IMR-90 (cell line): Measurements from ENCODE around the gene STK32A. TPM values are rescaled to one million over a fixed set of nuclear protein-coding genes. Genes with fewer than 3 reads are reported as not detected.

Experiments used
- ATAC-seq: fragments of 200-7000 bp; cut with Tn5 transposase; 2 replicates; pipeline ENCODE4 v1.9.1; 2020; ENCODE audit warnings: low read depth, mild to moderate bottlenecking, moderate library complexity
- BruUV-seq: library from RNA; stranded (reverse); fragments of 400-500 nt; replicated peaks from 2 replicates; lab custom pipeline; 2021; lab: Mats Ljungman, UMichigan
- CTCF ChIA-PET: fragments of 300-600 bp; formaldehyde crosslinking; extraction: SDS; loops from one replicate; lab custom pipeline; 2021; ENCODE audit warnings: antibody characterized with exemption; lab: Yijun Ruan, JAX
- POLR2A ChIA-PET: fragments of 300-600 bp; sonication (Branson Sonifier 250); formaldehyde crosslinking; loops from one replicate; lab custom pipeline; 2022; ENCODE audit warnings: antibody characterized with exemption; ENCODE audit not compliant: unreplicated experiment; lab: Charles Lee
- DNase-seq: peaks from one replicate; pipeline ENCODE4 v3.0.0; 2013
- H2AFZ ChIP-seq: replicated peaks from 2 replicates; pipeline ENCODE3; 2013; ENCODE audit warnings: low read length, mild to moderate bottlenecking; ENCODE audit not compliant: poor library complexity
- H2AK5ac ChIP-seq: 2 replicates; pipeline ENCODE4 v1.6.1; 2013; ENCODE audit warnings: low read depth, low read length, inconsistent platforms
- H2AK9ac ChIP-seq: replicated peaks from 2 replicates; pipeline ENCODE3; 2013; ENCODE audit warnings: mild to moderate bottlenecking, low read depth, low read length, moderate library complexity; ENCODE audit not compliant: poor library complexity
- H2BK120ac ChIP-seq: 2 replicates; pipeline ENCODE4 v1.6.1; 2013; ENCODE audit warnings: low read depth, low read length, inconsistent platforms
- H2BK15ac ChIP-seq: 3 replicates; pipeline ENCODE4 v1.6.1; 2013; ENCODE audit warnings: low read depth, low read length, inconsistent platforms
- H2BK20ac ChIP-seq: 2 replicates; pipeline ENCODE4 v1.6.1; 2013; ENCODE audit warnings: low read depth, mild to moderate bottlenecking, inconsistent platforms, low read length, moderate library complexity
- H2BK5ac ChIP-seq: 2 replicates; pipeline ENCODE4 v1.6.1; 2013; ENCODE audit warnings: mild to moderate bottlenecking, low read depth, low read length, inconsistent platforms; ENCODE audit not compliant: poor library complexity, severe bottlenecking
- H3K14ac ChIP-seq: replicated peaks from 2 replicates; pipeline ENCODE4 v1.6.1; 2013; ENCODE audit warnings: low read depth, low read length, inconsistent platforms
- H3K18ac ChIP-seq: 2 replicates; pipeline ENCODE4 v1.6.1; 2013; ENCODE audit warnings: low read depth, low read length, control low read depth
- H3K23ac ChIP-seq: 2 replicates; pipeline ENCODE4 v1.6.1; 2013; ENCODE audit warnings: low read depth, low read length, inconsistent platforms
- H3K27ac ChIP-seq: 2 replicates; pipeline ENCODE4 v1.5.1; 2013; ENCODE audit warnings: mild to moderate bottlenecking, control low read depth, low read length; ENCODE audit not compliant: insufficient read depth
- H3K27me3 ChIP-seq: 2 replicates; pipeline ENCODE4 v1.6.1; 2013; ENCODE audit warnings: low read length; ENCODE audit not compliant: control insufficient read depth, insufficient read depth
- H3K36me3 ChIP-seq: 2 replicates; pipeline ENCODE4 v1.6.1; 2013; ENCODE audit warnings: low read length, mixed read lengths; ENCODE audit not compliant: control insufficient read depth, insufficient read depth
- H3K4ac ChIP-seq: 2 replicates; pipeline ENCODE4 v1.6.1; 2013; ENCODE audit warnings: low read depth, low read length, inconsistent platforms
- H3K4me1 ChIP-seq: 2 replicates; pipeline ENCODE4 v1.6.1; 2013; ENCODE audit warnings: low read length, mixed read lengths; ENCODE audit not compliant: control insufficient read depth, insufficient read depth
- H3K4me2 ChIP-seq: 2 replicates; pipeline ENCODE4 v1.6.1; 2013; ENCODE audit warnings: low read depth, mild to moderate bottlenecking, control low read depth, low read length, moderate library complexity
- H3K4me3 ChIP-seq: 2 replicates; pipeline ENCODE4 v1.5.1; 2013; ENCODE audit warnings: low read depth, mild to moderate bottlenecking, control low read depth, low read length, moderate library complexity; ENCODE audit not compliant: insufficient read depth
- H3K56ac ChIP-seq: 2 replicates; pipeline ENCODE4 v1.6.1; 2013; ENCODE audit warnings: low read length, inconsistent platforms; ENCODE audit not compliant: insufficient read depth; ENCODE audit errors: extremely low read depth
- H3K79me1 ChIP-seq, 2 experiments: 2 replicates each; pipeline ENCODE4 v1.6.1; 2013; ENCODE audit warnings: low read length in 2 of 2, inconsistent platforms in 1 of 2, low read depth in 1 of 2
- H3K9ac ChIP-seq: 2 replicates; pipeline ENCODE4 v1.6.1; 2013; ENCODE audit warnings: low read depth, low read length, control low read depth
- H3K9me1 ChIP-seq: 2 replicates; pipeline ENCODE4 v1.6.1; 2013; ENCODE audit warnings: low read length, inconsistent platforms; ENCODE audit not compliant: insufficient read depth
- H3K9me3 ChIP-seq: 2 replicates; pipeline ENCODE4 v1.6.1; 2013; ENCODE audit warnings: low read length; ENCODE audit not compliant: control insufficient read depth, insufficient read depth
- H4K20me1 ChIP-seq: 2 replicates; pipeline ENCODE4 v1.6.1; 2013; ENCODE audit warnings: low read length, inconsistent platforms; ENCODE audit not compliant: insufficient read depth
- H4K5ac ChIP-seq: 2 replicates; pipeline ENCODE4 v1.6.1; 2013; ENCODE audit warnings: mild to moderate bottlenecking, low read depth, low read length, control low read depth
- H4K8ac ChIP-seq, 2 experiments: 2 replicates each; pipeline ENCODE4 v1.6.1; 2013; ENCODE audit warnings: low read depth in 2 of 2, low read length in 2 of 2, control low read depth in 1 of 2, inconsistent platforms in 1 of 2
- H4K91ac ChIP-seq: 2 replicates; pipeline ENCODE4 v1.6.1; 2013; ENCODE audit warnings: low read depth, low read length, inconsistent platforms; ENCODE audit not compliant: insufficient read depth
- BHLHE40 ChIP-seq: fragments of 150-350 bp; IDR thresholded peaks from 2 replicates; pipeline ENCODE4 v1.6.1; 2016; ENCODE audit warnings: mild to moderate bottlenecking, low read depth, low read length
- CEBPB ChIP-seq: IDR thresholded peaks from 2 replicates; pipeline ENCODE4 v1.6.1; 2012; ENCODE audit warnings: low read depth, low read length, improper control_type of control experiment
- CHD1 ChIP-seq: IDR thresholded peaks from 2 replicates; pipeline ENCODE4 v1.6.1; 2012; ENCODE audit warnings: low read depth, low read length, improper control_type of control experiment
- CTCF ChIP-seq: conservative IDR thresholded peaks from 2 replicates; pipeline ENCODE4 v1.5.1; 2012; ENCODE audit warnings: mild to moderate bottlenecking, low read depth, low read length, improper control_type of control experiment
- ELK1 ChIP-seq: fragments of 150-350 bp; IDR thresholded peaks from 2 replicates; pipeline ENCODE4 v1.6.1; 2016; ENCODE audit warnings: low read depth, mild to moderate bottlenecking, low read length, moderate library complexity, borderline replicate concordance
- FOS ChIP-seq: fragments of 150-350 bp; IDR thresholded peaks from 2 replicates; pipeline ENCODE4 v1.6.1; 2016; ENCODE audit warnings: low read depth, low read length
- MAFK ChIP-seq: IDR thresholded peaks from 2 replicates; pipeline ENCODE4 v1.6.1; 2012; ENCODE audit warnings: low read depth, low read length, improper control_type of control experiment
- MAZ ChIP-seq: IDR thresholded peaks from 2 replicates; pipeline ENCODE4 v1.6.1; 2012; ENCODE audit warnings: low read depth, mild to moderate bottlenecking, low read length, improper control_type of control experiment, moderate library complexity, borderline replicate concordance
- MXI1 ChIP-seq: IDR thresholded peaks from 2 replicates; pipeline ENCODE4 v1.6.1; 2012; ENCODE audit warnings: low read depth, mild to moderate bottlenecking, low read length, moderate library complexity, borderline replicate concordance
- NFE2L2 ChIP-seq: fragments of 150-350 bp; IDR thresholded peaks from 2 replicates; pipeline ENCODE4 v1.6.1; 2016; ENCODE audit warnings: low read depth, mild to moderate bottlenecking, low read length
- POLR2A ChIP-seq: IDR thresholded peaks from 2 replicates; pipeline ENCODE4 v1.6.1; 2012; ENCODE audit warnings: mild to moderate bottlenecking, low read depth, low read length
- RAD21 ChIP-seq: IDR thresholded peaks from 2 replicates; pipeline ENCODE4 v1.6.1; 2012; ENCODE audit warnings: low read length, improper control_type of control experiment
- RCOR1 ChIP-seq: IDR thresholded peaks from 2 replicates; pipeline ENCODE4 v1.6.1; 2012; ENCODE audit warnings: mild to moderate bottlenecking, low read length, improper control_type of control experiment; ENCODE audit not compliant: insufficient replicate concordance
- RFX5 ChIP-seq: IDR thresholded peaks from 2 replicates; pipeline ENCODE4 v1.8.0; 2012; ENCODE audit warnings: low read depth, mild to moderate bottlenecking, low read length, moderate library complexity
- SMC3 ChIP-seq: fragments of 150-350 bp; IDR thresholded peaks from 2 replicates; pipeline ENCODE4 v1.6.1; 2016; ENCODE audit warnings: low read depth, mild to moderate bottlenecking, antibody characterized with exemption, low read length, moderate library complexity
- USF2 ChIP-seq: fragments of 150-350 bp; IDR thresholded peaks from 2 replicates; pipeline ENCODE4 v1.6.1; 2017; ENCODE audit warnings: mild to moderate bottlenecking, antibody characterized with exemption, low read length, low read depth
- WGBS, 2 experiments: methylation state at CpG; one replicate each; pipeline versions ENCODE4 v1.1.5 to v1.1.7; 2013; ENCODE audit warnings: missing lambda C conversion rate in 2 of 2; ENCODE audit not compliant: insufficient read length in 1 of 2; ENCODE audit errors: extremely low coverage in 2 of 2; 5-methylcytosine and 5-hydroxymethylcytosine counted together
- dilution Hi-C: fragments of 300-500 bp; cut with HindIII; formaldehyde crosslinking; loops from one replicate; pipeline ENCODE4 v1.14.3; 2018; ENCODE audit warnings: low sequenced_read_pairs; ENCODE audit not compliant: unreplicated experiment
- in situ Hi-C: fragments of 300-500 bp; cut with MboI; formaldehyde crosslinking; loops from 3 replicates; pipeline ENCODE4 v1.14.3; 2019; ENCODE audit warnings: low sequenced_read_pairs, inconsistent platforms, mixed read lengths
- intact Hi-C: fragments of 100-400 bp; cut with micrococcal nuclease; formaldehyde crosslinking; loops from 2 replicates; pipeline ENCODE4 v1.10.0; 2022
- polyA plus RNA-seq, 3 experiments: library from polyadenylated mRNA; depleted of rRNA; stranded (reverse); fragments of >200 nt; gene quantifications; 2 replicates each; pipeline ENCODE4 v1.2.3, GENCODE V29; 2012; ENCODE audit warnings: low replicate concordance in 1 of 3
- total RNA-seq: library from RNA; depleted of rRNA; stranded (reverse); fragments of >200 nt; gene quantifications from 2 replicates; pipeline ENCODE4 v1.2.3, GENCODE V29; 2012

Gene STK32A
- total and polyA plus RNA-seq, 2 of the 4 experiments (the other 2 are of a cell fraction), result 0.12 to 0.18 TPM

GRCh38 chr5:147276497-147276896 lies 41.7 kb downstream of the STK32A start:
- Histone ChIP-seq H3K27ac (no peak overlapping the region), H3K9me3 (no peaks in the 10 kb centered on the region), H3K27me3 (no peaks in the 10 kb centered on the region; the same call in none of the 2 replicates), H3K4me3 (no peak overlapping the region), H3K9me1 (no peaks in the 10 kb centered on the region), H2BK120ac (no peak overlapping the region), H2AK9ac (no peak overlapping the region), H2BK15ac (no peak overlapping the region), H4K20me1 (no peaks in the 10 kb centered on the region), H3K18ac (no peak overlapping the region), H4K91ac (no peak overlapping the region), H3K4me1 (no peaks in the 10 kb centered on the region), H3K79me1 (no peaks in the 10 kb centered on the region), H4K8ac (no peak overlapping the region), H2AK5ac (no peak overlapping the region), H4K5ac (no peak overlapping the region), H3K4me2 (no peak overlapping the region), H3K9ac (no peak overlapping the region), H3K23ac (no peak overlapping the region), H3K56ac (no peak overlapping the region), H2AFZ (no peak overlapping the region), H2BK20ac (no peak overlapping the region), H3K4ac (no peak overlapping the region), H3K36me3 (no peaks in the 10 kb centered on the region), H3K14ac (no peak overlapping the region), H2BK5ac (no peak overlapping the region)
- ChIA-PET POLR2A (no interaction called here), CTCF (interaction anchor here (0.6 kb wide), 1 partner anchor 33 kb away, joined by 3 read pairs; no protein-coding TSS in a partner anchor)
- intact Hi-C loops (no loop called here), dilution Hi-C loops (no loop called here), in situ Hi-C loops (no loop called here)
- TF ChIP-seq RCOR1, result no peak
- no peak for TF ChIP-seq CHD1
- no peak for TF ChIP-seq ELK1
- TF ChIP-seq CTCF, result no peak
- no peak for TF ChIP-seq NFE2L2
- no peak for TF ChIP-seq MAFK
- no peak for TF ChIP-seq BHLHE40
- no peak for TF ChIP-seq MAZ
- TF ChIP-seq USF2, result no peak
- TF ChIP-seq SMC3, result no peak
- no peak for TF ChIP-seq POLR2A
- TF ChIP-seq CEBPB, result no peak
- TF ChIP-seq RAD21, result no peak
- TF ChIP-seq MXI1, result no peak
- TF ChIP-seq RFX5, result no peak
- no peak for TF ChIP-seq FOS
- BruUV-seq, result no TSS peak
- WGBS, 2 experiments, result no CpG with 5 or more reads among the region's 1 CpG
- DNase-seq (no peak), ATAC-seq (no peak)
